ENCODE data around the gene EVC2. TPM values are rescaled to one million over a fixed set of nuclear protein-coding genes. Genes with fewer than 3 reads are reported as not detected.

Gene EVC2
- total RNA-seq, 2 donors from 2014 or later, result 0.49 to 0.93 TPM

DNA sequence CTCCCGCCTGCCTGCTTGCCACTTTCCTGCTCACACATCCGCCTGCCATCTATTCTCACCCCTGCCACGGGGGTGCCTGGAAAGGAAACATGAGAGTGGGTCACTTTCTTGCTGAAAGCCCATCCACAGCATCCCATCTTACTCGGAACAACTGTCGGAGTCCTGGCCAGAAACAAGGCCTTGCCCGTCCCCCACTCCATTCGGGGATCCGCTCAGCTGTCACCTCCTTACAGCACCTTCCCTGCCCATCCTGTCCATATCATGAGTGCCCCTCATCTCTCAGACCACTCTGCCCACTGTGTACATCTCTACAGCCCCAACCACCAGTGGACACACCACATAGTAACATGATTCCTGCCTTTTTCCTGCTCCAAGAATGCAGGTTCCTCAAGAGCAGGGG lies 6.4 kb downstream of the EVC2 start:
- H3K4me3 ChIP-seq, result no peak overlapping the region
- H3K4me1 ChIP-seq, result no peaks in the 10 kb centered on the region
- intact Hi-C loops (cut with DNase I), result no loop called here
- H3K27me3 ChIP-seq, result no peaks in the 10 kb centered on the region
- H3K36me3 ChIP-seq, result no peaks in the 10 kb centered on the region
- H3K27ac ChIP-seq, result no peak overlapping the region
- no peaks in the 10 kb centered on the region for H3K9me3 ChIP-seq
- TF ChIP-seq, protein P1, sequence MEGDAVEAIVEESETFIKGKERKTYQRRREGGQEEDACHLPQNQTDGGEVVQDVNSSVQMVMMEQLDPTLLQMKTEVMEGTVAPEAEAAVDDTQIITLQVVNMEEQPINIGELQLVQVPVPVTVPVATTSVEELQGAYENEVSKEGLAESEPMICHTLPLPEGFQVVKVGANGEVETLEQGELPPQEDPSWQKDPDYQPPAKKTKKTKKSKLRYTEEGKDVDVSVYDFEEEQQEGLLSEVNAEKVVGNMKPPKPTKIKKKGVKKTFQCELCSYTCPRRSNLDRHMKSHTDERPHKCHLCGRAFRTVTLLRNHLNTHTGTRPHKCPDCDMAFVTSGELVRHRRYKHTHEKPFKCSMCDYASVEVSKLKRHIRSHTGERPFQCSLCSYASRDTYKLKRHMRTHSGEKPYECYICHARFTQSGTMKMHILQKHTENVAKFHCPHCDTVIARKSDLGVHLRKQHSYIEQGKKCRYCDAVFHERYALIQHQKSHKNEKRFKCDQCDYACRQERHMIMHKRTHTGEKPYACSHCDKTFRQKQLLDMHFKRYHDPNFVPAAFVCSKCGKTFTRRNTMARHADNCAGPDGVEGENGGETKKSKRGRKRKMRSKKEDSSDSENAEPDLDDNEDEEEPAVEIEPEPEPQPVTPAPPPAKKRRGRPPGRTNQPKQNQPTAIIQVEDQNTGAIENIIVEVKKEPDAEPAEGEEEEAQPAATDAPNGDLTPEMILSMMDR (IDR thresholded peaks at IDR 0.05), result no peak
- no peak overlapping the region for H3K9ac ChIP-seq (ENCODE audit: low read depth in 2 of 2, low read length in 2 of 2)
- DNase-seq, result no peak

DNA sequence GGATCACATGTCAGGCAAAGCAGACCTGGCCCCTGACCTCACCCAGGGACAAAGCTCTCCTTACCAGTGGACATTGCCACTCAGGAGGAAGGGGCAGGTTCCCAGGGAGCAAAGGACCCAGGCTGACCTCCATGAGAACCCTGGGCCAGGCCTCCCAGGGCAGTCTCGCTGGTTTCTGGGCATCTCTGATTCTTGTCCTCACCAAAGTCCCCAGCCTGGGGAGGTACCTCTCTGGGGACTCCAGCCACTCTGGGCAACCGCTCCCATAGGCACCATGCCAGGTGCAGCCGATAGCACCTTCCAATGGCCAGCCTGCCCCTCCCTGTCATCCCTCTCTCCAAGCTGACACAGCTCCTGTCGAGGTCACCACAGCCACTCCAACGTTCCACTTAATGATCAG lies 7.9 kb downstream of the EVC2 start:
- Histone ChIP-seq H3K9me3 (no peaks in the 10 kb centered on the region), H3K27ac (no peak overlapping the region), H3K4me3 (no peak overlapping the region), H3K36me3 (no peaks in the 10 kb centered on the region), H3K27me3 (no peaks in the 10 kb centered on the region), H3K9ac (ENCODE audit: low read depth in 2 of 2, low read length in 2 of 2) (no peak overlapping the region), H3K4me1 (no peaks in the 10 kb centered on the region)
- no peak for DNase-seq
- intact Hi-C loops (cut with DNase I), result no loop called here
- TF ChIP-seq, protein P1 (IDR thresholded peaks at IDR 0.05), result no peak

DNA sequence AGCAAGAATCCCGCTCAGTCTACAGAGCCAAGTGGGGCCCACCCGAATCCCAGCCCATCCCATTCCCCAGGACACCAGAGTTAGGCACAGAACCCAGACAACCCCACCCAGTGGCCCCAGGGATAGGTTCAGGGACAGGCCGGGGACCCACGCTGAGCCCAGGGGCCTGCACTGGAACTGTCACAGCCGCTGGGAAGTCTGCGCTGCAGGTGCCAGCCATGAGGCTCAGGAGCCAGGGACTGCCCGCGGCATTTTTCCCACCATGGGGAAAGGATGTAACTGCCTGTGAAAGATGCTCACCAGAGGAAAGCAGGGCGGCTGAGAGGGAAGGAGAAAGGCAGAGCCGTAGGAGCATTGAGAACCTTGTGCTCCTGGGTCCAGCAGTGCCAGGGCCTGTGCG lies 12.0 kb downstream of the EVC2 start:
- no peaks in the 10 kb centered on the region for H3K4me1 ChIP-seq
- no peak overlapping the region for H3K4me3 ChIP-seq
- no peak overlapping the region for H3K27ac ChIP-seq
- H3K9ac ChIP-seq (ENCODE audit: low read depth in 2 of 2, low read length in 2 of 2), result no peak overlapping the region
- no peaks in the 10 kb centered on the region for H3K9me3 ChIP-seq
- no peaks in the 10 kb centered on the region for H3K36me3 ChIP-seq
- no peaks in the 10 kb centered on the region for H3K27me3 ChIP-seq
- DNase-seq, result no peak
- intact Hi-C loops (cut with DNase I), result no loop called here
- TF ChIP-seq, protein P1 (IDR thresholded peaks at IDR 0.05), result no peak

DNA sequence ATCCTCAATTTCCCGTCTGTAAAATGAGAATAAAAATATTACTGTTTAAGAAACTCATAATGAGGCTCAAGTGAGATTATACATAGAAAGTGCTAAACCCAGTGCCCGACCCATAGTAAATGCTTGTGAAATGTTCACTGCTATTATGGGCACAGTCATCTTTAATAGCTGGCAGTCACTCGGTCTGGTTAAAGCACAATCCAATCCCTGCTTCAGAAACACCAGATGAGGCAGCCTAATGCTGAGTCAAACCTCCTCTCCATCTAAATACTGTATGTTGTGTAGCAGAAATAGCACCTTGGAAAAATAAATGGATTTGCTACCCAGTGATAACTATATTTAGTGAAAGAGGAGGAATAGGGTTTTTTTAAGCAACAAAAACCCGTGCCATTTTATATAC lies 14.5 kb downstream of the EVC2 start:
- Histone ChIP-seq H3K27me3 (no peaks in the 10 kb centered on the region), H3K4me3 (no peak overlapping the region), H3K27ac (no peak overlapping the region), H3K4me1 (no peaks in the 10 kb centered on the region), H3K9me3 (no peaks in the 10 kb centered on the region), H3K36me3 (no peaks in the 10 kb centered on the region), H3K9ac (ENCODE audit: low read depth in 2 of 2, low read length in 2 of 2) (no peak overlapping the region)
- no peak for DNase-seq
- intact Hi-C loops (cut with DNase I), result no loop called here
- TF ChIP-seq, protein P1 (IDR thresholded peaks at IDR 0.05), result no peak

DNA sequence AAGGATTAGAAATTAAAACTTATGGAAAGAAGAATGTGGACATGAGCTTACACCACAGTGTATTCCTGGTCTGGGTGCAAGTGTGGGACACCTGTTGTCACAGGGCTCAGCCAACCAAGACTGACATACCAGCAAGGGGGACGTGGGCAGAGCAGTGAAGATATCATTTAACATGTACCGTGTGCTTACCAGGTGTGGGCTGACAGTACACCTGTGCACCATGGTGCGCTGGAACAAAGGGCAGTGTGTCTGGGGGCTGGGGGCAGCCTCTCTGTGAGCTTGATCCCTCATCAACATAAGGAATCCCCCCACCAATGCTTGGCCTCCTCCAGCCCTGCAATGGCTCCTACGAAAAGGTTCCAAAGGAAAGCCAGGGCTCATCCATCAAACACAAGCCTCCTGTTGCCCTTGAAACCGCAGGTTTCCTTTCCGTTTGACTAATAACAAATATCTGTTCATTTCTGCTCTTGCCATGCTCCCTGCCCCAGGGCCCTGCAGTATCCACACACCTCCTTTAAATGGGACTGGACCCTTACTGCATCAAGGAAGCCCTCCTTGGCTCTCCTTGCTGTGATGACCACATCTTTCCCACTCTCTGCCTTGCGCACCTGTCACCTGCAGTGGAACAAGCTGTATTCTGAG lies 16.7 kb downstream of the EVC2 start:
- DNase-seq, result no peak
- H3K4me1 ChIP-seq, result no peaks in the 10 kb centered on the region
- H3K27ac ChIP-seq, result no peak overlapping the region
- no peak overlapping the region for H3K9ac ChIP-seq (ENCODE audit: low read depth in 2 of 2, low read length in 2 of 2)
- no peaks in the 10 kb centered on the region for H3K36me3 ChIP-seq
- no peaks in the 10 kb centered on the region for H3K9me3 ChIP-seq
- TF ChIP-seq, protein P1 (IDR thresholded peaks at IDR 0.05), result no peak
- H3K4me3 ChIP-seq, result no peak overlapping the region
- intact Hi-C loops (cut with DNase I), result no loop called here
- H3K27me3 ChIP-seq, result no peaks in the 10 kb centered on the region
